Activated CD8-positive, alpha-beta memory T cell treated with anti-CD3 and anti-CD28 coated beads, Interleukin-2, amount 50 U/mL, for 1 hour (primary cell): ENCODE measurements around the gene BPIFB4.
"Not testable (repeated sequence)": the region's sequence is repeated elsewhere in the genome, so short reads cannot be mapped to it uniquely, and the experiment has no call there.

Experiments
- DNase-seq: peaks from one replicate; pipeline ENCODE4 v3.0.0-alpha.2; 2020; ENCODE audit errors: extremely low read depth

BPIFB4 gene

GRCh38 chr20:33086052-33086722 is 6.7 kb downstream of the BPIFB4 start:
- DNase-seq: no peak

GRCh38 chr20:33091147-33091546 is 11.7 kb downstream of the BPIFB4 start:
- no peak for DNase-seq

GRCh38 chr20:33091693-33092092 is 12.2 kb downstream of the BPIFB4 start:
- DNase-seq: no peak

- DNase-seq: no peak
These were observed 12.9 kb downstream of the BPIFB4 start for GRCh38 chr20:33092361-33092760.

DNA sequence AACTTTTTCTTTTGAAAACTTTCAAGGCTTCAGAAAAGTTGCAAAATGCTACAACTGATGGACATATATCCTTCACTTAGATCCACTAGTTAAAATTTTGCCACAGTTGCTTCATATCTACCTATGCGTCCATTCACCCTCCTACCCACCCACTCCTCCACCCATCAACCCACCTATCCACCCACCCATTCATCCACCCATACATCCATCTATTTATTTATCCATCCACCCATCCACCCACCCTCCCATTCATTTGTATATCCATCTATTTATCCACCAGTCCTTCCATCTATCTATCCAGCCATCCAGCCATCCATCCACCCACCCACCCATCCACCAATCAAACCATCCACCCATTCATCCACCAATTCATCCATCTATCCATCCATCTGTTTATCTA is 13.6 kb downstream of the BPIFB4 start:
- no peak for DNase-seq

- no peak for DNase-seq
These were observed 14.1 kb downstream of the BPIFB4 start for GRCh38 chr20:33093582-33093981.

GRCh38 chr20:33095249-33095648 is 15.8 kb downstream of the BPIFB4 start:
- no peak for DNase-seq

- DNase-seq: peak; percentile 5
These were observed 16.6 kb downstream of the BPIFB4 start for GRCh38 chr20:33095902-33096584.

- no peak for DNase-seq
These were observed 17.6 kb downstream of the BPIFB4 start for GRCh38 chr20:33097001-33097400.

DNA sequence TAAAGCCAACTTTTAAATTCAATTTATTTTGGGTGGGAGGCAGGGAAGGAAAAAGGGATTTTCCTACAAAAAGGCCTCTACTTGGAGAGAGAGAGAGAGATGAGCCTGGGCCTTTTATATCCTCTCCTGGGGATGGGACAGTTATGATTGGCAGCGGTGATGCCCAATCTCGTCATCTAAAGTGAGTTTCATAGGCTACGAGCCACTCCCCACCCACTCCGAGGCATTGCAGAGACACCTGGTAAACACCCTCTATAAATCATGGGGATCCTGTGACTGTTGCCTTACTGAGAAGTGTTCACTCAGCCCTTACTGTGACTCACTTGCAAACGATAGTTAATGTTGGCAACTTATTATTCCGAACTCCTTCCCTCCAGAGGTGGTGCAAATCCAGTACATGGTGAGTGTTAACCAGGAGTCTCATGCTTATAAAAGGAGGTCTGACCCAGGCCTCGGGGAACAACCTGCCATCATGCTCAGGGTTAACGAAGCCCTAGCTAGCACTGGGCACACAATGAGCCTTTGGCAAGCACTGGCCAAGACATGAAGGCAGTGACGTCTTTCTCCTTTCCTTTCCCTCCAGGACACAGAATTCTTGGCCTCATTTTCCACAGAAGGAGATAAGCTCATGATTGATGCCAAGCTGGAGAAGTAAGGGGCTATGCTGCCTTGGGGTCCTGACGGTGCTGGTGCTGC is 20.5 kb downstream of the BPIFB4 start:
- no peak for DNase-seq

DNA sequence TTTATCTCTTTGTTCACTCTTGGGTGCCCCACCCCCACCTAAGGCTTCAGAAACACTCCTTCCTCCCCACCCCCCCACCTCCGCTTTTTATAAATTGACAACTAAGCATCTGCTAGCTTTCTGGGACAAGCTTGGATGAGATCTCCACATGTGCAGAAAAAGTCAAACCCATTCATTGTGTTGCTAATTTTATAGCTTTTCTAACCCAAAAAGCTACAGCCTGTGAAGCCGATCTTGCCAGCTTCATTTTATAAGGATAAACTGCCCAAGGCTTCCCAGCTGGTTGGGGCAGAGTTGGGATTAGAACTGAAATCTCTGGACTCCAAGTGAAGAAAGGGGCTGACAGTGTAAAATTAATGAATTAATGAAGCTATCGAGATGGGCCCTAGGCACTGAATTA is 24.1 kb downstream of the BPIFB4 start:
- no peak for DNase-seq

DNA sequence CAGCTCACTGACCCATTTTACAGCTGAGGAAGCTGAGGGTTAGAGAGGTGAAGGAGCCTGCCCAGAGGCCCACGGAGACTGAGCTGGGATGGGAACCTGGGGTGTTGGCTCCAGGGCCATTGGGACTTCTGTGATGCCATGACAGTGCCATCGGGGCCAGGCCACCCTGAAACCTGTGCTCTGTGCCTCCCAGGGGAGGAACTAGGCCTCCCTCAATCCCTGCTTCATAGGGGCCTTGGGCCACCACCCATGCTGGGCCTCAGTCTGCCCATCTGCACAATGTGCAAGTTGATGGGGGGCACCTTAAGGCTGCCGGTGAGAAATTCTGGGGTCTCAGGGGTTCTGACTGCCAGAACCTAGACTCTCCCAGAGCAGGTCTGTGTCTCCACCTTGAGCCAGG is 24.9 kb downstream of the BPIFB4 start:
- DNase-seq: no peak

- no peak for DNase-seq
These were observed 26.0 kb downstream of the BPIFB4 start for GRCh38 chr20:33105316-33105924.

GRCh38 chr20:33106058-33106620 is 26.7 kb downstream of the BPIFB4 start:
- DNase-seq: not testable (repeated sequence)

GRCh38 chr20:33108661-33109060 is 29.2 kb downstream of the BPIFB4 start:
- no peak for DNase-seq

DNA sequence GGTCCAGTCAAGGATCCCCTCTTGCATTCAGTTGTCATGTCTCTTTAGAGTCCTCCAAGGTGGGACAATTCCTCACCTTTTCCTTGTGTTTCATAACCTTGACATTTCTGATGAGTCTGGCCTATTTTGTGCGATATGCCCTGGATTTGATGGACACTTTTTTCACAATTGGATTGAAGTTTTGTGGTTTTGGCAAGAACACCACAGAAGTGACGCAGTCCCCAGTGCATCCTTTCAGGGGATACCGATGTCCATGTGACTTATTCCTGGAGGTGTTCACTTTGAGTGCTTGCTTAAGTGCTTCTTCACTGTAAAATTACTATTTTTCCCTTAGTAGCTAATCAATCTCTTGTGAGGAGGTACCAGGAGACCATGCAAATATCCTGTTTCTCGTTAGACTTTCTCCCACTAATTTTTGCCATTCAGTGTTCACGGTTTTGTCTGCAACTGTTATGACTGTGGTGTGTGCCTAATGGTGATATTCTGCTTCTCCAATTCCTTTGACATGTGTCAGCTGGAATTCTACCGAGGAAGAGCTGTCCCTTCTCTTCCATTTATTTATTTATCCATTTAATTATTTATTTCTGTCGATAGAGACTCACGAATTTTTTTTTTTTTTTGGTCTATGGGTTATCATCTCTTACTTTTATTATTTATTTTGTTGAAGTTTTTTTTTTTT is 30.8 kb downstream of the BPIFB4 start:
- DNase-seq: no peak

- no peak for DNase-seq
These were observed 31.9 kb downstream of the BPIFB4 start for GRCh38 chr20:33111306-33111705.

- no peak for DNase-seq
These were observed 33.3 kb downstream of the BPIFB4 start for GRCh38 chr20:33112547-33113386.

DNA sequence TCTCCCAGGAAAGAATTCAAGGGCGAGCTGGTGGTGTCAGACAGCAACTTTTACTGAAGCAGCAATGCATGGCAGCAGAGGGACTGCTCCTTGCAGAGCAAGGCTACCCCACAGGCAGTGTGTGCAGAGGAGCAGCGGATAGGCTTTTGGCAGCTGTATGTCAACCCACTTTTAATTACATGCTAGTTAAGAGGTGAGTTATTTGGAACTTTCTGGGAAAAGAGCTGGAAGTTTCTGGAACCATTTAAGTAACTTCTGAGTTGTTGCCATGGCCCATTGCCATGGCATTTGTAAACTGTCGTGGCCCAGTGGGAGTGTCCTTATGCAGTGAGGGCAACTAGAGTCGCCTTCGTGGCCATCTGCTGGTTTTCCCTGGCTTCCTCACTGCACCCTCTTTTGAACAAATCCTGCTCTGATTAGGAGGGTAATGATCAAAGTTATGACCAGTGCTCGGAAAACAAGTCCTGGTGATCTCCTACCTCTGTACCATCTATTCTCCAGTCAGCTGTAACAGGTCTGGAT is 34.0 kb downstream of the BPIFB4 start:
- DNase-seq: no peak

DNA sequence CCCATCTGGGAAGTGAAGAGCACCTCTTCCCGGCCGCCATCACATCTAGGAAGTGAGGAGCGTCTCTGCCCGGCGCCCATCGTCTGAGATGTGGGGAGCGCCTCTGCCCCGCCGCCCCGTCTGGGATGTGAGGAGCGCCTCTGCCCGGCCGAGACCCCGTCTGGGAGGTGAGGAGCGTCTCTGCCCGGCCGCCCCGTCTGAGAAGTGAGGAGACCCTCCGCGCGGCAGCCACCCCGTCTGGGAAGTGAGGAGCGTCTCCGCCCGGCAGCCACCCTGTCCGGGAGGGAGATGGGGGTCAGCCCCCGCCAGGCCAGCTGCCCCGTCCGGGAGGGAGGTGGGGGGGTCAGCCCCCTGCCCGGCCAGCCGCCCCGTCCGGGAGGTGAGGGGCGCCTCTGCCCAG is 36.1 kb downstream of the BPIFB4 start:
- not testable (repeated sequence) for DNase-seq
